ENCODE results near the gene FASTKD2. TPM values are rescaled to one million over a fixed set of nuclear protein-coding genes. Genes with fewer than 3 reads are reported as not detected.

Gene FASTKD2
- total RNA-seq, 1 experiment from 2014 or later = 55.6 TPM

GRCh38 chr2:206831442-206831995, 66.1 kb downstream of the FASTKD2 start:
- no peak for DNase-seq (ENCODE audit: extremely low read depth, low read depth)

DNA sequence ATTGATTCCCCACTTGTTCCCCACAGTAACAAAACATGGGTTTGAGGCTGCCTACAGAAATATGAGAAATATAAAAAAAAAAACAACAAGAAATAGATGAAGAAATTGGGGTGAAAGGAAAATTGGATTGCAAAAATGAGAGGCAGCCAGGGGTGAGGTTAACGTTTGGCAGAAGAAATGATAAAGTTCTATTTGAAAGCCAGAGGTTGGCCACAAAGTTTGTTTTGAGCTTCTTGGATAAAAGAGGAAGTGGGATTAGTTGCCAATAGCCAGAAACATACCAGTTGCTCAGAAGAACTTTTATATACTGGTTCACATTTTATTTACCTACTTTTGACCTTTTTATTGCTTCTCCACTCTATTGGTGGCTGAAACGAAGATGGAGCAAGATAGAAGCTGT, 67.5 kb downstream of the FASTKD2 start:
- no peak for DNase-seq (ENCODE audit: extremely low read depth, low read depth)

DNA sequence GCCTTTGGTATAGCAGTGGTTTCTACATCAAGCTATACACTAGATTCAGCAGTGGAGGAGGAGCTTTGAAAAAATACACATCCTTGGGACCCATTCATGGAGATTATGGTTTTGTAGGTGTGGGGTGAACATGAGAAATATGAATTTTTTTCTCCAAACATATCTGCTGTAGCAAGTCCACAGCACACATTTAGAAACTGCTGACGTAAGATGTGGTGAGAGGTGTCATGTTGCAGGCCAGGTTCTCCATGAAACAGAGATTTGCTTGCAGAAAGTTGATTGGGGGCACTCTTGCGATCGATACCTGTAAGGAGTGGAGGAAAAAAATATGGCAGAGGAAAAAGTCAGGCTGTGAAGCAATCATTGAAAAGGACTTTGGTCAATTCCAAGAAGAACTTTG, 67.9 kb downstream of the FASTKD2 start:
- no peak for DNase-seq (ENCODE audit: extremely low read depth, low read depth)

DNA sequence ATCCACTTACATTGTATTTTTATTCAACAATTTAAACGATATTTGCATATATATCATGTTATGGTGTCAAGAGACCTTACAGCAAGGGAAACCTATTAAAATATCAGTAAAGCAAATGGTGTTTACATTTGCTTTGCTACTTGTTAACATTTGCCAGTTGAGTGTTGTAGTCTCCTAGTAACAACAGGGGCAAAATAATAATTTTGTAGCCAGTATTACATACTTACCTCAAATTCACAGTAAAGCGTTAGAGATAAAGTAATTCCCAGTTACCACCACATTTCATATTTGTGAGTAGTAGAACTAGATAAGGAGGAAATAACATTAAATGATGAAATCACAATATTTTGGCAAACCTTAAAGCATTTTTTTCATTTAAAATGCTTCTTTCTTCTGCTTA, 71.3 kb downstream of the FASTKD2 start:
- no peak for DNase-seq (ENCODE audit: extremely low read depth, low read depth)

GRCh38 chr2:206837775-206838174, 72.4 kb downstream of the FASTKD2 start:
- no peak for DNase-seq (ENCODE audit: extremely low read depth, low read depth)

DNA sequence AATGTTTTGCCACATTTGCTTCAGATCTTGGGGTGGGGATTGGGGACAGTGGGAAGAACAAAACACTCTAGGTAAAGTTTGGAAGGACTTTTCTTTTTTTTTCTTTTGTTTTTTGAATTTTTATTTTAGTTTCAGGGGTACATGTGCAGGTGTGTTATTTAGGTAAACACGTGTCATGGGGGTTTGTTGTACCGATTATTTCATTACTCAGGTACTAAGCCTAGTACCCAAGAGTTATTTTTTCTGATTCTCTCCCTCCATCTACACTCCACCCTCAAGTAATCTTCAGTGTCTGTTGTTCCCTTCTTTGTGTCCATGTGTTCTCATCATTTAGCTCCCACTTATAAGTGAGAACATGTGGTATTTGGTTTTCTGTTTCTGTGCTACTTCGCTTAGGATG, 73.3 kb downstream of the FASTKD2 start:
- DNase-seq (ENCODE audit: extremely low read depth, low read depth) = no peak

GRCh38 chr2:206840999-206841398, 75.6 kb downstream of the FASTKD2 start:
- DNase-seq (ENCODE audit: extremely low read depth, low read depth) = no peak

Small RNAs within 50 kb of the gene (small RNA-seq; reads per million reads assigned to genes)
- 0 reads per million in 2 experiments for gene MIR3130-2

Other genes with a start within 250 kb of the FASTKD2 start
- gene FAM237A, start 123.1 kb upstream of the FASTKD2 start, total RNA-seq (2014; rRNA removed; shearing (Covaris generic)) = not detected in 2 replicates
- gene DYTN, start 47.2 kb upstream of the FASTKD2 start, total RNA-seq (2014; rRNA removed; shearing (Covaris generic)) = not detected in 2 replicates
- gene MDH1B, start 278 bp upstream of the FASTKD2 start, total RNA-seq (2014; rRNA removed; shearing (Covaris generic)) = 0.35 and 0.64 TPM in 2 replicates
- gene CPO, start 173.9 kb downstream of the FASTKD2 start, total RNA-seq (2014; rRNA removed; shearing (Covaris generic)) = not detected in 2 replicates